ENCODE measurements around the gene GCLC. TPM values are rescaled to one million over a fixed set of nuclear protein-coding genes. Genes with fewer than 3 reads are reported as not detected.
A peak's percentile ranks its signal among the peaks of the same experiment; 100 is the strongest.

Gene GCLC
- total and polyA plus RNA-seq, 10 of the 15 experiments (the other 5 are each of a cell fraction or from before 2014, with no cell fraction given) = 6.5 to 23.6 (median 12.5) TPM

GRCh38 chr6:53547811-53548496 is 3.1 kb upstream of the GCLC start (continued):
- TF ChIP-seq FOS (IDR thresholded peaks at IDR 0.05; ENCODE audit: borderline replicate concordance, extremely low read depth, insufficient read length) (no peak), MTA3 (IDR thresholded peaks at IDR 0.05; ENCODE audit: borderline replicate concordance, low read length) (no peak), DPF2 (IDR thresholded peaks at IDR 0.05) (peak; percentile 38), HCFC1 (IDR thresholded peaks at IDR 0.05; ENCODE audit: low read length) (peak; percentile 49), CEBPZ (IDR thresholded peaks at IDR 0.05; ENCODE audit: low read depth, low read length) (no peak), NFYB (IDR thresholded peaks at IDR 0.05; ENCODE audit: insufficient read depth, low read depth, low read length) (no peak), NRF1 (conservative IDR thresholded peaks at IDR 0.05; ENCODE audit: low read depth, low read length) (peak; percentile 67), RELB (IDR thresholded peaks at IDR 0.05; ENCODE audit: low read depth) (peak; percentile 84), EP300 (IDR thresholded peaks at IDR 0.05; ENCODE audit: borderline replicate concordance in 1 of 2, control insufficient read depth in 1 of 2, low read depth in 2 of 2, low read length in 2 of 2) (0 out of 4 replicates have a peak, but pooled peaks of 1 of the 2 experiments have one; percentile 11), PML (IDR thresholded peaks at IDR 0.05; ENCODE audit: low read length) (no peak), IRF4 (IDR thresholded peaks at IDR 0.05; ENCODE audit: low read depth, low read length) (no peak), PKNOX1 (IDR thresholded peaks at IDR 0.05) (no peak; the same call in 1 of the 2 replicates), BACH1 (IDR thresholded peaks at IDR 0.05; ENCODE audit: borderline replicate concordance) (peak; percentile 100), KLF5 (IDR thresholded peaks at IDR 0.05; ENCODE audit: partially characterized antibody) (peak; percentile 88), EGR1 (IDR thresholded peaks at IDR 0.05; ENCODE audit: borderline replicate concordance in 1 of 2, low read depth in 2 of 2, low read length in 2 of 2) (peak in 1 of 2 experiments; percentile 69; a peak in 2 of 3 replicates), ZNF24 (IDR thresholded peaks at IDR 0.05) (no peak), RBBP5 (conservative IDR thresholded peaks at IDR 0.05) (no peak), HDGF (IDR thresholded peaks at IDR 0.05) (no peak), SREBF1 (IDR thresholded peaks at IDR 0.05; ENCODE audit: low read length) (no peak), NFIC (IDR thresholded peaks at IDR 0.05; ENCODE audit: low read depth, low read length) (no peak), HDAC6 (IDR thresholded peaks at IDR 0.05; ENCODE audit: unreplicated experiment) (no peak), PAX8 (IDR thresholded peaks at IDR 0.05) (no peak), ZNF207 (IDR thresholded peaks at IDR 0.05; ENCODE audit: borderline replicate concordance) (peak; percentile 19; the same call in 1 of the 2 replicates)

Measured in GM12878 (cell line).